ENCODE data around the gene PTGFR.

The PTGFR gene

GRCh38 chr1:78520843-78521242, 30.1 kb downstream of the PTGFR start:
- no peak for DNase-seq (ENCODE audit: low read depth)

GRCh38 chr1:78522136-78522535, 31.4 kb downstream of the PTGFR start:
- DNase-seq (ENCODE audit: low read depth), result no peak

GRCh38 chr1:78526496-78526895, 35.7 kb downstream of the PTGFR start:
- no peak for DNase-seq (ENCODE audit: low read depth)

GRCh38 chr1:78527706-78528105, 36.9 kb downstream of the PTGFR start:
- DNase-seq (ENCODE audit: low read depth), result no peak

GRCh38 chr1:78533527-78533926, 42.8 kb downstream of the PTGFR start:
- no peak for DNase-seq (ENCODE audit: low read depth)

GRCh38 chr1:78535286-78535685, 44.5 kb downstream of the PTGFR start:
- no peak for DNase-seq (ENCODE audit: low read depth)

GRCh38 chr1:78536427-78536826, 45.7 kb downstream of the PTGFR start:
- DNase-seq (ENCODE audit: low read depth), result no peak

GRCh38 chr1:78540048-78540447, 49.3 kb downstream of the PTGFR start:
- DNase-seq (ENCODE audit: low read depth), result no peak

- no peak for DNase-seq (ENCODE audit: low read depth)
These were observed 50.7 kb downstream of the PTGFR start for GRCh38 chr1:78541479-78541878.

GRCh38 chr1:78543941-78544643, 53.3 kb downstream of the PTGFR start:
- peak; percentile 61 for DNase-seq (ENCODE audit: low read depth)

- no peak for DNase-seq (ENCODE audit: low read depth)
These were observed 56.3 kb downstream of the PTGFR start for GRCh38 chr1:78547081-78547480.

GRCh38 chr1:78549331-78549730, 58.6 kb downstream of the PTGFR start:
- DNase-seq (ENCODE audit: low read depth), result no peak

- no peak for DNase-seq (ENCODE audit: low read depth)
These were observed 59.1 kb downstream of the PTGFR start for GRCh38 chr1:78549891-78550290.

GRCh38 chr1:78553859-78554258, 63.1 kb downstream of the PTGFR start:
- DNase-seq (ENCODE audit: low read depth), result no peak

GRCh38 chr1:78554840-78555239, 64.1 kb downstream of the PTGFR start:
- DNase-seq (ENCODE audit: low read depth), result no peak

GRCh38 chr1:78559680-78560079, 68.9 kb downstream of the PTGFR start:
- DNase-seq (ENCODE audit: low read depth), result no peak

- DNase-seq (ENCODE audit: low read depth), result no peak
These were observed 70.0 kb downstream of the PTGFR start for GRCh38 chr1:78560811-78561210.

- DNase-seq (ENCODE audit: low read depth), result no peak
These were observed 71.1 kb downstream of the PTGFR start for GRCh38 chr1:78561856-78562255.

GRCh38 chr1:78565393-78565792, 74.6 kb downstream of the PTGFR start:
- DNase-seq (ENCODE audit: low read depth), result no peak

- no peak for DNase-seq (ENCODE audit: low read depth)
These were observed 79.8 kb downstream of the PTGFR start for GRCh38 chr1:78570539-78570938.

GRCh38 chr1:78577257-78578100, 86.7 kb downstream of the PTGFR start:
- DNase-seq (ENCODE audit: low read depth), result peak; percentile 40

GRCh38 chr1:78586572-78586971, 95.8 kb downstream of the PTGFR start:
- DNase-seq (ENCODE audit: low read depth), result peak; percentile 17

GRCh38 chr1:78587211-78587610, 96.4 kb downstream of the PTGFR start:
- DNase-seq (ENCODE audit: low read depth), result no peak

Measured in GM04504 (cell line).